GM20431 (cell line): ENCODE data around the gene GRIK1.

Experiments
- in situ Hi-C: fragments of 300-500 bp; cut with MseI, MboI; formaldehyde crosslinking; loops from one replicate; pipeline ENCODE4 v1.15.0; 2020; ENCODE audit warnings: low sequenced_read_pairs; ENCODE audit not compliant: unreplicated experiment

Gene GRIK1

GRCh38 chr21:29834617-29835016 lies 105.2 kb downstream of the GRIK1 start:
- in situ Hi-C loops, result loop anchor here (25.0 kb wide), 1 partner anchor 347 kb away; no protein-coding TSS in a partner anchor

GRCh38 chr21:29832217-29832616 lies 107.6 kb downstream of the GRIK1 start:
- in situ Hi-C loops, result loop anchor here (25.0 kb wide), 1 partner anchor 345 kb away; no protein-coding TSS in a partner anchor

GRCh38 chr21:29829564-29830275 lies 110.1 kb downstream of the GRIK1 start:
- in situ Hi-C loops, result loop anchor here (25.0 kb wide), 1 partner anchor 342 kb away; no protein-coding TSS in a partner anchor

GRCh38 chr21:29827647-29828046 lies 112.1 kb downstream of the GRIK1 start:
- in situ Hi-C loops, result loop anchor here (25.0 kb wide), 1 partner anchor 340 kb away; no protein-coding TSS in a partner anchor

GRCh38 chr21:29827236-29827635 lies 112.6 kb downstream of the GRIK1 start:
- in situ Hi-C loops, result loop anchor here (25.0 kb wide), 1 partner anchor 340 kb away; no protein-coding TSS in a partner anchor

- in situ Hi-C loops, result loop anchor here (25.0 kb wide), 1 partner anchor 339 kb away; no protein-coding TSS in a partner anchor
These were observed 113.4 kb downstream of the GRIK1 start for GRCh38 chr21:29826386-29826785.

GRCh38 chr21:29825936-29826335 lies 113.9 kb downstream of the GRIK1 start:
- in situ Hi-C loops, result loop anchor here (25.0 kb wide), 1 partner anchor 339 kb away; no protein-coding TSS in a partner anchor

- in situ Hi-C loops, result loop anchor here (25.0 kb wide), 1 partner anchor 338 kb away; no protein-coding TSS in a partner anchor
These were observed 114.5 kb downstream of the GRIK1 start for GRCh38 chr21:29825345-29825744.

GRCh38 chr21:29822064-29822463 lies 117.7 kb downstream of the GRIK1 start:
- in situ Hi-C loops, result no loop called here

GRCh38 chr21:29821230-29821629 lies 118.6 kb downstream of the GRIK1 start:
- in situ Hi-C loops, result no loop called here

GRCh38 chr21:29819675-29820326 lies 120.0 kb downstream of the GRIK1 start:
- in situ Hi-C loops, result no loop called here

- in situ Hi-C loops, result no loop called here
These were observed 121.3 kb downstream of the GRIK1 start for GRCh38 chr21:29818383-29818921.

- in situ Hi-C loops, result no loop called here
These were observed 122.3 kb downstream of the GRIK1 start for GRCh38 chr21:29817450-29817849.

GRCh38 chr21:29812947-29813346 lies 126.8 kb downstream of the GRIK1 start:
- in situ Hi-C loops, result no loop called here

GRCh38 chr21:29810871-29811270 lies 128.9 kb downstream of the GRIK1 start:
- in situ Hi-C loops, result no loop called here

- in situ Hi-C loops, result no loop called here
These were observed 131.6 kb downstream of the GRIK1 start for GRCh38 chr21:29808153-29808552.

GRCh38 chr21:29805105-29805504 lies 134.7 kb downstream of the GRIK1 start:
- in situ Hi-C loops, result no loop called here

GRCh38 chr21:29803191-29803590 lies 136.6 kb downstream of the GRIK1 start:
- in situ Hi-C loops, result no loop called here

- in situ Hi-C loops, result no loop called here
These were observed 138.7 kb downstream of the GRIK1 start for GRCh38 chr21:29801122-29801521.

- in situ Hi-C loops, result no loop called here
These were observed 139.7 kb downstream of the GRIK1 start for GRCh38 chr21:29800056-29800455.

GRCh38 chr21:29798840-29799239 lies 141.0 kb downstream of the GRIK1 start:
- in situ Hi-C loops, result no loop called here
